CD4-positive, alpha-beta T cell (primary cell): ENCODE data around the gene MICAL3. TPM values are rescaled to one million over a fixed set of nuclear protein-coding genes. Genes with fewer than 3 reads are reported as not detected.

Experiments
- ATAC-seq: fragments of 200-7000 bp; cut with Tn5 transposase; one replicate; pipeline ENCODE4 v1.10.0; 2022; ENCODE audit warnings: mild to moderate bottlenecking; ENCODE audit not compliant: poor library complexity
- CTCF ChIA-PET: fragments of 350-600 bp; sonication (Branson Sonifier 250); formaldehyde crosslinking; loops from one replicate; lab custom pipeline; 2021; ENCODE audit warnings: antibody characterized with exemption, inconsistent platforms; lab: Charles Lee
- POLR2A ChIA-PET: fragments of 350-600 bp; sonication (Branson Sonifier 250); formaldehyde crosslinking; loops from one replicate; lab custom pipeline; 2021; ENCODE audit warnings: antibody characterized with exemption, inconsistent platforms; lab: Charles Lee
- DNase-seq, 14 experiments: peaks; one replicate each; pipeline ENCODE4 v3.0.0-alpha.2; 2013 to 2020; ENCODE audit warnings: mixed read lengths in 2 of 14
- H3K27ac ChIP-seq, 2 donors: one replicate each; pipeline versions ENCODE4 v1.5.1 to v1.7.0; 2013; ENCODE audit warnings: low read length in 2 of 2, low read depth in 1 of 2, mild to moderate bottlenecking in 1 of 2
- H3K27me3 ChIP-seq, 2 experiments: 1 replicate in 1 of 2; 2 replicates in 1 of 2; pipeline versions ENCODE4 v1.6.1 to v1.7.0; 2013; ENCODE audit warnings: low read length in 2 of 2, control low read depth in 1 of 2, mild to moderate bottlenecking in 1 of 2, moderate library complexity in 1 of 2; ENCODE audit not compliant: insufficient read depth in 2 of 2, control insufficient read depth in 1 of 2
- H3K36me3 ChIP-seq: one replicate; pipeline ENCODE4 v1.6.1; 2013; ENCODE audit warnings: low read length, control low read depth; ENCODE audit not compliant: insufficient read depth
- H3K4me1 ChIP-seq: one replicate; pipeline ENCODE4 v1.6.1; 2013; ENCODE audit warnings: low read length, control low read depth; ENCODE audit not compliant: insufficient read depth
- H3K4me3 ChIP-seq: one replicate; pipeline ENCODE4 v1.5.1; 2013; ENCODE audit warnings: mild to moderate bottlenecking, low read length, moderate library complexity
- H3K9me3 ChIP-seq, 2 experiments: 1 replicate in 1 of 2; 2 replicates in 1 of 2; pipeline versions ENCODE4 v1.6.1 to v1.7.0; 2013; ENCODE audit warnings: low read length in 2 of 2, mild to moderate bottlenecking in 2 of 2, control low read depth in 1 of 2, moderate library complexity in 1 of 2; ENCODE audit not compliant: control insufficient read depth in 1 of 2, insufficient read depth in 1 of 2
- H3K27ac Mint-ChIP-seq: one replicate; pipeline ENCODE4 v1.8.0; 2020; ENCODE audit warnings: mixed read lengths
- H3K27me3 Mint-ChIP-seq: one replicate; pipeline ENCODE4 v1.8.0; 2021; ENCODE audit warnings: mixed read lengths
- H3K36me3 Mint-ChIP-seq: one replicate; pipeline ENCODE4 v1.8.0; 2021; ENCODE audit warnings: low read depth, mixed read lengths
- H3K4me1 Mint-ChIP-seq: one replicate; pipeline ENCODE4 v1.8.0; 2021; ENCODE audit warnings: low read depth, mixed read lengths
- H3K4me3 Mint-ChIP-seq: one replicate; pipeline ENCODE4 v1.8.0; 2020; ENCODE audit warnings: mild to moderate bottlenecking, mixed read lengths
- H3K9me3 Mint-ChIP-seq: one replicate; pipeline ENCODE4 v1.8.0; 2020; ENCODE audit warnings: mixed read lengths
- intact Hi-C, 2 experiments: fragments of 100-400 bp; cut with DNase I in 1 of 2; cut with micrococcal nuclease in 1 of 2; formaldehyde crosslinking; loops; one replicate each; pipeline versions ENCODE4 v1.15.1 to v1.9.0; 2023 to 2025; cut with DNase I, micrococcal nuclease
- total RNA-seq, 174 experiments: library from RNA in 2 of 174; stranded (reverse) in 2 of 174; gene quantifications; one replicate each; pipeline ENCODE4 v1.2.3 and lab custom pipeline; 2021 to 2026
- TF ChIP-seq, protein P1 (sequence below): fragments of 200-600 bp; IDR thresholded peaks from one replicate; pipeline ENCODE4 v1.8.0; 2022; ENCODE audit warnings: antibody characterized with exemption, mild to moderate bottlenecking

The MICAL3 gene
- total RNA-seq, 2 experiments from 2014 or later: 9.4 to 9.9 TPM

DNA sequence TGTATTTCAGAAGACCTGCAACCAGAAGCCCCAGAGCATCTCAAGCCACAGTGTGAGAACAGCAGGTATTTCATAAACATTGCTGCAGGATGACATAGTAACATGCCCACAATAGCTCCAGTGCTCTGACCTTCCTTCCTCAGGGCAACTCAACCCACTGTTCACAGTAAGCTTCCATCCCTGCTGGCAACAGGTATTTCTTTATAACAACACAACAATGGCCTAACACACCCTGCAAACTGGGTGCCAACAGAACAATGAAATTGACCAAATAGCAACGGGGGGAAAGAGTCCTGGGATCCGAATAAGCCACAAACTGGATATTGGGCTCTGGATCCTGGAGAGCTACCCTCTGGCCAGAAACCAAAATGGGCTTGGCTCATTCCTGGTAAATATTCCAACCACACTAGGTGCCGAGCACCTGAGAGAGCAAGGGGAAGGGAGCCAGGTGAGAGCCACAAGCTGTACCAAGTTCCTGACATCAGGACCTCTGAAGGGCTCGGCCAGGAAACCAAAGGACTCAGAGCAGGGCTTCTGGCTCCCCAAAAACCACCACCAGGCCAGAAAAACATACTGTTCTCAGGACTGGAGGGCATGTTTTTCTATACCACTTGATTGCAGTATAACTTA is 99.5 kb downstream of the MICAL3 start:
- intact Hi-C loops: no loop called here
- Histone ChIP-seq H3K4me1 (peaks cover 6% of the 10 kb centered on the region), H3K27ac (no peak overlapping the region), H3K4me3 (no peak overlapping the region), H3K36me3 (no peaks in the 10 kb centered on the region), H3K9me3 (no peaks in the 10 kb centered on the region), H3K27me3 (no peaks in the 10 kb centered on the region)
- Mint-ChIP-seq H3K9me3 (no peaks in the 10 kb centered on the region), H3K36me3 (no peaks in the 10 kb centered on the region), H3K4me3 (no peak overlapping the region), H3K27me3 (no peaks in the 10 kb centered on the region), H3K4me1 (peaks cover 6% of the 10 kb centered on the region), H3K27ac (no peak overlapping the region)
- no peak for ATAC-seq
- ChIA-PET POLR2A (no interaction called here), CTCF (no interaction called here)
- TF ChIP-seq, protein P1, sequence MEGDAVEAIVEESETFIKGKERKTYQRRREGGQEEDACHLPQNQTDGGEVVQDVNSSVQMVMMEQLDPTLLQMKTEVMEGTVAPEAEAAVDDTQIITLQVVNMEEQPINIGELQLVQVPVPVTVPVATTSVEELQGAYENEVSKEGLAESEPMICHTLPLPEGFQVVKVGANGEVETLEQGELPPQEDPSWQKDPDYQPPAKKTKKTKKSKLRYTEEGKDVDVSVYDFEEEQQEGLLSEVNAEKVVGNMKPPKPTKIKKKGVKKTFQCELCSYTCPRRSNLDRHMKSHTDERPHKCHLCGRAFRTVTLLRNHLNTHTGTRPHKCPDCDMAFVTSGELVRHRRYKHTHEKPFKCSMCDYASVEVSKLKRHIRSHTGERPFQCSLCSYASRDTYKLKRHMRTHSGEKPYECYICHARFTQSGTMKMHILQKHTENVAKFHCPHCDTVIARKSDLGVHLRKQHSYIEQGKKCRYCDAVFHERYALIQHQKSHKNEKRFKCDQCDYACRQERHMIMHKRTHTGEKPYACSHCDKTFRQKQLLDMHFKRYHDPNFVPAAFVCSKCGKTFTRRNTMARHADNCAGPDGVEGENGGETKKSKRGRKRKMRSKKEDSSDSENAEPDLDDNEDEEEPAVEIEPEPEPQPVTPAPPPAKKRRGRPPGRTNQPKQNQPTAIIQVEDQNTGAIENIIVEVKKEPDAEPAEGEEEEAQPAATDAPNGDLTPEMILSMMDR: no peak
- no peak for DNase-seq

DNA sequence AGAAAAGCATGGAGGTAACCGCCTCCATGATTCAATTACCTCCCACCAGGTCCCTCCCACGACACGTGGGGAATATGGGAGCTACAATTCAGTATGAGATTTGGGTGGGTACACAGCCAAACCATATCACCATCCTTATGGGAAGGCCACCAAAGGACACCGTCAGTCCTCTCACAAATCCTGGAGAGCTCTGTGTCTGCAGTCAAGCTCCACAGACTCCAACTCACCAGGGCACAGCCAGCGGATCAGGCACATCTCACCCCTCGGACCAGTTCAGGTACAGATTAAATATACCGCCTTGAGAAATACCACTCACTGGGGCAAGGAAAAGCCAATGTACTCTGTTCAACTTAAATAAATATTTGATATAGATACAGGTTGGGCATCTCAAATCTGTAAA is 100.3 kb downstream of the MICAL3 start:
- CTCF ChIA-PET: no interaction called here
- Histone ChIP-seq H3K4me1 (peaks cover 11% of the 10 kb centered on the region), H3K27ac (no peak overlapping the region), H3K27me3 (no peaks in the 10 kb centered on the region), H3K4me3 (no peak overlapping the region), H3K9me3 (no peaks in the 10 kb centered on the region), H3K36me3 (no peaks in the 10 kb centered on the region)
- DNase-seq (no peak), ATAC-seq (no peak)
- Mint-ChIP-seq H3K36me3 (no peaks in the 10 kb centered on the region), H3K27ac (no peak overlapping the region), H3K9me3 (no peaks in the 10 kb centered on the region), H3K4me1 (peaks cover 6% of the 10 kb centered on the region), H3K27me3 (no peaks in the 10 kb centered on the region), H3K4me3 (no peak overlapping the region)
- intact Hi-C loops: no loop called here
- TF ChIP-seq, protein P1: no peak
- POLR2A ChIA-PET: no interaction called here

DNA sequence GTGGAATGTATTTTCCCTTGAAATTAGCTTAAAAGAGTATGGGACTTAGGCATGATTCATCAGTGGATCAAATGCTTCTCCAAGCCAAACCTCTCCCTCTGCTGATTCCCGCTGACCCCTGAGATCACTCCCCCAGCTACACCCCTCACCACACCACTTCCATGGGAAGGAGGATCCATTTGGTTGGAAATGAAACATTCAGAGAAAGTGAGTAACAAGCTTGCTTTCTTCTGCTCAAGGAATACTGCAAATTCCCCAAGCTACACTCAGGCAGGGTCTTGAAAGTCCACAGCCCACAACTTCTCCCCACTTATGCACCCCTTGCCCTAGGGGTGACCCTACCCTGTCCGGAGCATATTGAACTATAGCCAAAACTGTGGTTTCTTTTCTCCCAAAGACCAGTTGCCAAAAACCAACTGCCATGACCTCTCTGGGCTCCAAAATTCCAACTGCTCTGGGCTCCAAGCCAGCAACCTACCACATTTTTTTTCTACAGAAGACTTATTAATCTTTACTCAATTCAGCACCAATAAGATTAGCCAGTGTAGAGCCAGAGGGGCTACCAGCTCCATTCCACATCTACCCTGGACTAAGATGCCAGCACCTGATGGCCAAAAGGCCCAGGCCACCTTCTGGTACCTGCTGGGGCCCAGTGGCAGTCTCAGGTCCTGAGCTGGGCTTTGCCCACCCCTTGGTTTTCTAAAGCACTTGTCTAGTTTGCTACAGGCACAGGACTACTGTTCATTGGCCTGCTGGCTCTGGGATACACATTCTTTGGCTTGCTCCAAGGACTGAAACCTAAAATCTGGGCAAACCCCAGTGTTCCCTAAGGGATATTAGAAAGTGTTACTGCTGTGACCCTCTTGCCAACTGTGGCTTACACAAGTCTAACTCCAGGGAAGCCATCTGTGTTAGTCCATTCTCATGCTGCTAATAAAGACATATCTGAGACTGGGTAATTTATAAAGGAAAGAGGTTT is 101.1 kb downstream of the MICAL3 start:
- H3K36me3 Mint-ChIP-seq: no peaks in the 10 kb centered on the region

More for the DNA sequence above, 101.1 kb downstream of the MICAL3 start:
- TF ChIP-seq, protein P1: no peak
- intact Hi-C loops: no loop called here
- no peak overlapping the region for H3K4me3 ChIP-seq
- DNase-seq (no peak), ATAC-seq (no peak)
- H3K27ac ChIP-seq: no peak overlapping the region
- peaks cover 6% of the 10 kb centered on the region for H3K4me1 Mint-ChIP-seq
- peaks cover 15% of the 10 kb centered on the region for H3K4me1 ChIP-seq
- H3K9me3 ChIP-seq: no peaks in the 10 kb centered on the region
- no peaks in the 10 kb centered on the region for H3K9me3 Mint-ChIP-seq
- H3K4me3 Mint-ChIP-seq: no peak overlapping the region
- CTCF ChIA-PET: no interaction called here
- no peaks in the 10 kb centered on the region for H3K27me3 Mint-ChIP-seq
- no peaks in the 10 kb centered on the region for H3K36me3 ChIP-seq
- H3K27me3 ChIP-seq: no peaks in the 10 kb centered on the region
- POLR2A ChIA-PET: no interaction called here
- no peak overlapping the region for H3K27ac Mint-ChIP-seq
